Hepatocyte (in vitro differentiated cells): ENCODE measurements around the gene INHBC. TPM values are rescaled to one million over a fixed set of nuclear protein-coding genes. Genes with fewer than 3 reads are reported as not detected.

Experiments
- DNase-seq: peaks from one replicate; pipeline ENCODE4 v3.0.0-alpha.2; 2016; ENCODE audit warnings: low spot score
- H2AFZ ChIP-seq: fragments of 200-600 bp; sonication (generic); 2 replicates; pipeline ENCODE4 v1.6.0; 2016; ENCODE audit warnings: antibody characterized with exemption, mild to moderate bottlenecking
- H3K27ac ChIP-seq: fragments of 200-600 bp; sonication (generic); 2 replicates; pipeline ENCODE4 v1.5.1; 2016; ENCODE audit warnings: mild to moderate bottlenecking
- H3K27me3 ChIP-seq: fragments of 200-600 bp; sonication (generic); 2 replicates; pipeline ENCODE4 v1.6.1; 2016
- H3K36me3 ChIP-seq: fragments of 200-600 bp; sonication (generic); replicated peaks from 2 replicates; pipeline ENCODE4 v1.5.1; 2016; ENCODE audit warnings: low read depth; ENCODE audit not compliant: insufficient read depth
- H3K4me1 ChIP-seq: fragments of 200-600 bp; sonication (generic); 2 replicates; pipeline ENCODE4 v1.5.1; 2016; ENCODE audit warnings: mild to moderate bottlenecking, moderate library complexity; ENCODE audit not compliant: insufficient read depth
- H3K4me2 ChIP-seq: fragments of 200-600 bp; sonication (generic); 2 replicates; pipeline ENCODE4 v1.6.0; 2016
- H3K4me3 ChIP-seq: fragments of 200-600 bp; sonication (generic); 2 replicates; pipeline ENCODE4 v1.5.1; 2016; ENCODE audit warnings: mild to moderate bottlenecking
- H3K79me2 ChIP-seq: fragments of 200-600 bp; sonication (generic); 2 replicates; pipeline ENCODE4 v1.6.0; 2017; ENCODE audit warnings: mild to moderate bottlenecking
- H3K9me2 ChIP-seq: fragments of 200-600 bp; sonication (generic); replicated peaks from 2 replicates; pipeline ENCODE4 v1.6.0; 2017; ENCODE audit warnings: mild to moderate bottlenecking; ENCODE audit not compliant: insufficient read depth
- H3K9me3 ChIP-seq: fragments of 200-600 bp; sonication (generic); 2 replicates; pipeline ENCODE4 v1.5.1; 2016; ENCODE audit warnings: low read depth, mild to moderate bottlenecking
- H4K20me1 ChIP-seq: fragments of 200-600 bp; sonication (generic); 2 replicates; pipeline ENCODE4 v1.6.0; 2016; ENCODE audit warnings: mild to moderate bottlenecking; ENCODE audit not compliant: insufficient read depth, poor library complexity, severe bottlenecking
- CTCF ChIP-seq: fragments of 200-600 bp; sonication (generic); IDR thresholded peaks from 2 replicates; pipeline ENCODE4 v1.5.1; 2016; ENCODE audit warnings: antibody characterized with exemption, mild to moderate bottlenecking; ENCODE audit not compliant: poor library complexity
- EZH2 ChIP-seq: fragments of 200-600 bp; sonication (generic); IDR thresholded peaks from 2 replicates; pipeline ENCODE4 v1.6.1; 2016; ENCODE audit warnings: antibody characterized with exemption, mild to moderate bottlenecking, borderline replicate concordance
- EZH2phosphoT487 ChIP-seq: fragments of 200-600 bp; sonication (generic); IDR thresholded peaks from one replicate; pipeline ENCODE4 v1.6.1; 2018; ENCODE audit warnings: antibody characterized with exemption, mild to moderate bottlenecking, low read depth, moderate library complexity; ENCODE audit not compliant: unreplicated experiment, severe bottlenecking
- WGBS: methylation state at CpG from one replicate; pipeline ENCODE4 v1.1.6; 2016; ENCODE audit warnings: low lambda C conversion rate; ENCODE audit errors: missing lambda C conversion rate; 5-methylcytosine and 5-hydroxymethylcytosine counted together
- polyA plus RNA-seq: library from polyadenylated mRNA; unstranded; fragments of >200 nt; fragmentation: Nextera tagmentation; extraction: Ambion mirVana; gene quantifications from 2 replicates; pipeline ENCODE4 v1.2.1, GENCODE V29; 2016
- total RNA-seq: library from RNA; depleted of rRNA; stranded (reverse); fragments of >200 nt; gene quantifications from 2 replicates; pipeline ENCODE4 v1.2.3, GENCODE V29; 2014

The INHBC gene
- total and polyA plus RNA-seq, 2 experiments from 2014 or later, result 1.8 to 3.4 TPM

- H2AFZ ChIP-seq, result no peak overlapping the region
- H4K20me1 ChIP-seq, result no peaks in the 10 kb centered on the region
- H3K9me3 ChIP-seq, result no peaks in the 10 kb centered on the region
- no peak overlapping the region for H3K4me3 ChIP-seq
- no peak overlapping the region for H3K27ac ChIP-seq
- H3K27me3 ChIP-seq, result peaks cover 50% of the 10 kb centered on the region
- no peaks in the 10 kb centered on the region for H3K36me3 ChIP-seq
- DNase-seq, result no peak
- H3K79me2 ChIP-seq, result no peaks in the 10 kb centered on the region
- peaks cover 17% of the 10 kb centered on the region for H3K4me1 ChIP-seq
- 89% methylated on average over 3 of the region's 3 CpGs for WGBS
- no peaks in the 10 kb centered on the region for H3K9me2 ChIP-seq
- TF ChIP-seq EZH2, result no peak
- no peak for TF ChIP-seq CTCF
- no peak for TF ChIP-seq EZH2phosphoT487
- H3K4me2 ChIP-seq, result no peak overlapping the region
Observed at GRCh38 chr12:57471661-57472060, 37.1 kb downstream of the INHBC start.

- no peaks in the 10 kb centered on the region for H3K36me3 ChIP-seq
- no peaks in the 10 kb centered on the region for H3K9me3 ChIP-seq
- no peaks in the 10 kb centered on the region for H4K20me1 ChIP-seq
- no peak overlapping the region for H2AFZ ChIP-seq
- H3K4me1 ChIP-seq, result peaks cover 17% of the 10 kb centered on the region
- no peaks in the 10 kb centered on the region for H3K9me2 ChIP-seq
- no peak overlapping the region for H3K4me3 ChIP-seq
- WGBS, result 94% methylated on average over 3 of the region's 3 CpGs
- H3K4me2 ChIP-seq, result no peak overlapping the region
- no peak for TF ChIP-seq EZH2phosphoT487
- no peak for TF ChIP-seq CTCF
- no peak for TF ChIP-seq EZH2
- no peaks in the 10 kb centered on the region for H3K79me2 ChIP-seq
- peaks cover 57% of the 10 kb centered on the region for H3K27me3 ChIP-seq
- no peak overlapping the region for H3K27ac ChIP-seq
- DNase-seq, result no peak
Observed at GRCh38 chr12:57472391-57472790, 37.8 kb downstream of the INHBC start.

- Histone ChIP-seq H3K4me3 (no peak overlapping the region), H3K9me3 (no peaks in the 10 kb centered on the region), H3K27ac (no peak overlapping the region), H3K4me1 (peaks cover 17% of the 10 kb centered on the region), H3K4me2 (no peak overlapping the region), H3K9me2 (no peaks in the 10 kb centered on the region), H2AFZ (no peak overlapping the region), H4K20me1 (no peaks in the 10 kb centered on the region), H3K36me3 (no peaks in the 10 kb centered on the region), H3K27me3 (peaks cover 53% of the 10 kb centered on the region), H3K79me2 (no peaks in the 10 kb centered on the region)
- 85% methylated on average over 3 of the region's 3 CpGs for WGBS
- TF ChIP-seq EZH2 (no peak), EZH2phosphoT487 (no peak), CTCF (no peak)
- no peak for DNase-seq
Observed at GRCh38 chr12:57473392-57473791, 38.8 kb downstream of the INHBC start.

- H3K36me3 ChIP-seq, result no peaks in the 10 kb centered on the region
- no peaks in the 10 kb centered on the region for H3K9me2 ChIP-seq
- no peak overlapping the region for H3K27ac ChIP-seq
- WGBS, result 91% methylated on average over 5 of the region's 5 CpGs
- H3K9me3 ChIP-seq, result no peaks in the 10 kb centered on the region
- no peak for TF ChIP-seq EZH2
- TF ChIP-seq EZH2phosphoT487, result no peak
- TF ChIP-seq CTCF, result no peak
- no peaks in the 10 kb centered on the region for H3K79me2 ChIP-seq
- no peak overlapping the region for H3K4me2 ChIP-seq
- H3K4me1 ChIP-seq, result peaks cover 17% of the 10 kb centered on the region
- H4K20me1 ChIP-seq, result no peaks in the 10 kb centered on the region
- no peak overlapping the region for H3K4me3 ChIP-seq
- H3K27me3 ChIP-seq, result peaks cover 53% of the 10 kb centered on the region
- no peak for DNase-seq
- no peak overlapping the region for H2AFZ ChIP-seq
Observed at GRCh38 chr12:57473886-57474285, 39.3 kb downstream of the INHBC start.
